ENCODE data around the gene ZBTB42.

The ZBTB42 gene

GRCh38 chr14:104795781-104796686 lies 4.9 kb upstream of the ZBTB42 start:
- no peak for FAIRE-seq

GRCh38 chr14:104796687-104797081 lies 4.2 kb upstream of the ZBTB42 start:
- no peak for FAIRE-seq

- FAIRE-seq = no peak
These were observed 3.5 kb upstream of the ZBTB42 start for GRCh38 chr14:104797115-104798044.

GRCh38 chr14:104798300-104799243 lies 2.3 kb upstream of the ZBTB42 start:
- FAIRE-seq = no peak

DNA sequence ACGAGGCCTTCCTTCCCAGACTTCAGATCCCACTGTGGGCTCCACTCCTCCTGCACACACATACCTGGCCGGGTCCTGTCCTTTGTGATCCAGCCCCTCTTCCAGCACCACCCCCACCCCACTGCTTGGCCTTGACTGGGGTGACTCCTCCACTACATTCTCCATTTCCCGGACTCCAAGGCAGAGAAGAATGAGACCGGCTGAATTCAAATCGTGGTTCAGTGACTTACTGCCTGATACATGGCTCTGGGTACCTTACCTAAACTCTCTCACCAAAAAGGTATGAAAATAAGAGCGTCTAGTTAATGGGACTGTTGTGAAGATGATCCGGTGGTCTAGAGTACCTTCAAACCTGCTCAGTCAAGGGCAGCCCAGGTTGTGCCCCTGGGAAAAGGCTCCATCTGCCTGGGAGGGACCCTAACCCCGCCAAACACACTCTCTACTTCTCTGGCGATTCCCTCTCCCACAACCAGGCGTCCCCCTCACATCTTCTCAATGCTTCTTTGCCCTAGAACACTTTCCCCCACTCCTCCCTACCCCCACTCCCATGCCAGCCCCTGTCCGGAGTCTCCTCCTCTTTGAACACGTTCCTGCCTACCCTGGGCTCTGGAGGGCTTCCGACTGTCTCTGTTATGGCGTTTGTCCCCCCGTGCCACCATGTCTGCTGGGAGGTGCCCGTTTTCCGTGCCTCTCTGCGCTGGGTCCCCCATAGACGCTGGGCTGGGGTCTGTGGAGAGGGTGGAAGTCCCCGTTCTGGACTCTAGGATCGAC lies 1.5 kb upstream of the ZBTB42 start:
- FAIRE-seq = no peak

- FAIRE-seq = no peak
These were observed 708 bp upstream of the ZBTB42 start for GRCh38 chr14:104800015-104800770.

- FAIRE-seq = no peak
These were observed 856 bp downstream of the ZBTB42 start for GRCh38 chr14:104801520-104802393.

DNA sequence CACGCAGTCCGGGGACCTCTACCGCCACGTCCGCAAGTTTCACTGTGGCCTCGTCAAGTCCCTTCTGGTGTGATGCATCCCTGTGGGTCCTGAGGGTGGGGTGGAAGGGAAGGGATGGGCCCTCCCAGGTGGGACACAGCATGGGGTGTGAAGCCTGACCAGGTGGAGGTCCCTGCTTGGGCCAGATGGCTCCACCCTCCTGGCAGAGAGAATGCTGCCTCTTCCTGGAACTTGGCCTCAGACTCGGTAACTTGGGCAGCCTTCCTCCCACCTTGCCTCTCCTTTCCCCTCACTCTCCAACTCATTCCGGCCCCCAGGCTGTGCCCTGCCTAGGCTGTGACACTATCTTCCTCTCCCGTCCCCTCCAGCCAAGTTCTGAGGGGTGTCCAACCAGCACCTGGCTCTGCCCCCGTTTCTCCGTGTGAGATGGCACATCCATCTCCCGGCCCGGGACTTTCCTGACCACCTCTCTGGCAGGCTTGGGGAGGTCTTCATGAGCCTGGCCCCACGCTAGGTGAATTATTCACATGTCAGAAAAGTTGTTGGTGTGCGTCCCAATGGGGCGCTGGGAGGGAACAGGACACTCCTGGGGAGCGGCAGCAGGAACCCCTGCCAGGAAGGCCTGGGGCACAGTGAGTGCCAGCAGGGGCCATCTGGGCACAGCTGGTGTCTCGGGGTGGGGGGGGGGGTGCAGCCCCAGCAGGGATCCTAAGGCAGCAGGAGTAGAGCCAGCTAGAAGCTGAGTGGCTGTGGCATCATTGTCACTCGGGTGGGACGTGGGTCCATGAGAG lies 1.7 kb downstream of the ZBTB42 start:
- FAIRE-seq = no peak

- no peak for FAIRE-seq
These were observed 2.5 kb downstream of the ZBTB42 start for GRCh38 chr14:104803280-104803911.

- FAIRE-seq = no peak
These were observed 3.1 kb downstream of the ZBTB42 start for GRCh38 chr14:104803912-104804410.

- no peak for FAIRE-seq
These were observed 3.8 kb downstream of the ZBTB42 start for GRCh38 chr14:104804481-104805325.

- no peak for FAIRE-seq
These were observed 4.4 kb downstream of the ZBTB42 start for GRCh38 chr14:104805326-104805678.

- FAIRE-seq = no peak
These were observed 5.2 kb downstream of the ZBTB42 start for GRCh38 chr14:104805941-104806624.

GRCh38 chr14:104806625-104807465 lies 5.9 kb downstream of the ZBTB42 start:
- no peak for FAIRE-seq

DNA sequence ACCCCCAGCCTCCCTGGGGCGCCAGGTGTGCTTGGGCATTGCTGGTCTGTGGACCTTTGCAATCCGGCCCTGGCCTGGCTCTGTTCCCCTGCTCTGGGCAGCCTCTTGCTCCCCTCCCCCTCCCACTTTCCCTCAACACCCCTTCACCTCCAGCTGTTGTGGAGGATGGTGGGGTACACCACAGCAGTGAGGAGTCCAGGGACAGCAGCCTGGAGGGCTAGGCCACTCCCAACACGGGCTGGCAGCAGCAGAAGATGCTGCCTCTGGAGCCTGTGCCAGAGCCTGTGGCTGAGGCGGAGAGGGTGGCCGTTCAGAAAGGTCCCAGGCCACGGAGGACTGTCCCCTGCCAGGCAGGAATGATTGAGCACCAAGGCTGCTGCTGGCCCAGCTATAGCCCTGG lies 7.6 kb downstream of the ZBTB42 start:
- FAIRE-seq = no peak

DNA sequence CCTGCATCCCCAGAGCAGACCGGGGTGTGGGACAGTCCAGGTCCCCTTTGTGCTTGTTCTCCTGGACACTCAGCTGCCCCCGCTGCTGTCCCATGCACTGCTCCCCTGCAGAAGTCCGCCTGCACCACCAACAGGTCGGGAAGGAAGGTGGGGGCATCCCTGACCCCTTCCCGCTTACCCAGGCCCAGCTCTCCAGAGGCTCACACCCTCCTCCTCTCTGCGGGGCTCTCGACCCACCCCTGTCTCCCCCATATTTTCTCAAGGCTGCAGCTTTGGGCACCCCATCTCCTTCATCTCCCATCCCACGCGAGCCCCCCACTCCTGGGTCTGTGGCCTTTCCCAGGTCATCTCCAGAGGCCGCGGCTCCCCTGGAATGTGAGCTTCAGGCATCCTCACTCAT lies 9.4 kb downstream of the ZBTB42 start:
- FAIRE-seq = no peak

All from colon (tissue), 2 donors.